Measurements from ENCODE around the gene NR1H4.
"Not testable (repeated sequence)": the region's sequence is repeated elsewhere in the genome, so short reads cannot be mapped to it uniquely, and the experiment has no call there.

The NR1H4 gene

GRCh38 chr12:100473050-100473715, 483 bp upstream of the NR1H4 start:
- no peak for DNase-seq (ENCODE audit: low spot score)

DNA sequence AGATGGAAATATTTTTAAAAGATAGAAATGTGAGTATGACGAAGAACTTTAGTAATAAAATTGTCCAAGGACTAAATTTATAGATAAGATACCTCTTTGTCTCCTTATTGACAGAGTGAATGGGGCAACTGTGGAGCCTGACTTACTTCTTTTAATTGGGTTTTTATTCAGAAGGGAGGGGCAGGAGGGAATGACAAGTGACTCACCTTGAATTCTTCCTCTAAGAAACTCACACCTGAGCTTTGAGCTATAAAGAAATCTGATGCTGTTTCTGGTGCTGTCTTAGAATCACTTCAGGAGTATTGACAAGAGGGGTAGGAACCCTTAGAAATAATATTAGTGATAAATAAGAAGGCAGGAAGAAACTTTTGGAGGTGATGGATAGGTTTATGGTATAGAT, 951 bp downstream of the NR1H4 start:
- no peak for DNase-seq (ENCODE audit: low spot score)

GRCh38 chr12:100476013-100476751, 2.5 kb downstream of the NR1H4 start:
- no peak for DNase-seq (ENCODE audit: low spot score)

DNA sequence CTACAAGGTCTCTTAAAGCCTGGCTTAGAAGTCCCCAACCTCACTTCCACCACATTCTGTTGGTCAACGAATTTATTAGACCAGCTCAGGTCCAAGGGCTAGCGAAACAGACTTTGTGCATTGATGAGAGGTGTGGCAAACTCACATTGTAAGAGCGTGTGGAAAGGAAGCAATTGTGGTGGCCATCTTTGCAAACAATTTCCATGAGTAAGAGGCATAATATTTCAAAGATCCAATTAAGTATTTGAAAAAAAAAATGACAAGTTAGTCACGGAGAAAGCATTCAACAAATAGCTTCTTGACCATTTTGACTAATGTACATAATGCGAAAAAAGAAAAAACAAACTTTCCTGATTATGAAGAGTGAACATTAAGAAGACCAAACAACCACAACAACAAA, 7.4 kb downstream of the NR1H4 start:
- no peak for DNase-seq (ENCODE audit: low spot score)

DNA sequence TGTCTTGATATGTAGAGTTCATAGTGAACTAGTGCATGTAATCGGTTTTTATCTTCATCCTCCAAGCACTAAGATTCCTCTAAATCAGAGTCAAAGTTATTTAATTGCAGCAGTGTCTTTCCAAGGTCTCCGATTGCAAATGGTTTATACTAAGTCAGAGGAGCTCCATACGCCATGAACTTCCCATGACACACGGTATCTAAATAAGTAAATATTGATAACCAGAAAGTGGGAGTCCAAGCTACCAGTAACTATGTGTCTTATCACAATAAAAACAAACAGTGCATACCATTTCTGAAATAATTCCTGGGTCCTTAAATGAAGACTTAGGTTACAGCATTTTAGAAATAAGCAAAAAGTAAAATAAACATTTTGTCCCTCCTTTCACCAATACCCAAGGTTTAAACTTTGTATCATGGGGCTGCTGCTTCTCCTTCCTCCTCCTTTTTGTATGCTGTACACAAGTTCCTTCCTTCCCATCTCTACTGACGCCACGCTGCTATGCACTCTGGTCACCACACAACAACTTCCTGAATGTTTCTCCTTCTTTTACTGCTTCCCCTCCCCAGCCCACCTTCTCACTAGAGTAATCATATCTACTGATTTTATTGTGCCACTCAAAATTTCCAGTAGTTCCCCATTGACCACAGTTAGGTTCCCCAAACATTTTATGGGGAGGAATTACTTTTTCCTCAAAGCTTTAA, 10.7 kb downstream of the NR1H4 start:
- DNase-seq (ENCODE audit: low spot score): no peak

- DNase-seq (ENCODE audit: low spot score): no peak
Observed at GRCh38 chr12:100484891-100485471, 11.3 kb downstream of the NR1H4 start.

GRCh38 chr12:100485983-100486382, 12.3 kb downstream of the NR1H4 start:
- DNase-seq (ENCODE audit: low spot score): no peak

GRCh38 chr12:100489251-100489820, 15.7 kb downstream of the NR1H4 start:
- no peak for DNase-seq (ENCODE audit: low spot score)

DNA sequence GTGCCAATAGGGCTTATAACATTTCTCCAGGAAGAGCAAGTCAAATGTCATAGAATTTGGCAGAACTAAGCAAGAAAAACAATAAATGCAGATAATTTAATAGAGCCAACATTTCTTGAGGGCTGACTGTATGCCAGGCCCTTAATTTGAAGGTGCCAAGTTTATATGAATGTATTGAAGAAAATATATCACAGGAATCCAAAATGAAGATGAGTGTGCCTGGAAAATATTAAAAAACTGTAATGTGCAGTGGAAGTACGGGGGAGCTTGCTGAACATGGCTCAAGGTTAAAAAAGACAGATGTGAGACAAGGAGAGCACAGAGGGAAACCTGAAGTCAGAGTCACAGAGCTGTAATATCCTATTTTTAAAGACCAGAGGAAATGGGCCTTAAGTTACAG, 16.4 kb downstream of the NR1H4 start:
- DNase-seq (ENCODE audit: low spot score): no peak

- DNase-seq (ENCODE audit: low spot score): no peak
Observed at GRCh38 chr12:100491104-100491503, 17.4 kb downstream of the NR1H4 start.

- no peak for DNase-seq (ENCODE audit: low spot score)
Observed at GRCh38 chr12:100493396-100494012, 19.8 kb downstream of the NR1H4 start.

DNA sequence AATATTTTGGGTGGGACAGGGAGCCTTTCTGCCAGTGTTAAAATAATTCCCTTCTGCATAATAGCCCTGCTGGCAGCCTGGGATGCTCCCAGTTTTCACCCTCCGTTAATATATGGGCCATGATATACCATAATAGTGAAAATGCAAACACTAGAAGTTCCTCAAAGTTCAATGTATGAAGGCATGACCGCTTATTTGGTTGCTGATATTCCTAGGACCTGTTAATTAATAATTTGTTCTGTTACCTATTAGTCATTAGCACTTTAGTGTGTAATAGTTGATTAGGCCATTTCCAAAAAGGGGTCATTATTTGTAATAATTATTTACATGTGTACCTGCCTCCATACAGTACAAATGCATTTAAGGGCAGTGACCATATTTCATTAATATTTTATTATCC, 20.4 kb downstream of the NR1H4 start:
- DNase-seq (ENCODE audit: low spot score): no peak

GRCh38 chr12:100494538-100494937, 20.9 kb downstream of the NR1H4 start:
- DNase-seq (ENCODE audit: low spot score): no peak

DNA sequence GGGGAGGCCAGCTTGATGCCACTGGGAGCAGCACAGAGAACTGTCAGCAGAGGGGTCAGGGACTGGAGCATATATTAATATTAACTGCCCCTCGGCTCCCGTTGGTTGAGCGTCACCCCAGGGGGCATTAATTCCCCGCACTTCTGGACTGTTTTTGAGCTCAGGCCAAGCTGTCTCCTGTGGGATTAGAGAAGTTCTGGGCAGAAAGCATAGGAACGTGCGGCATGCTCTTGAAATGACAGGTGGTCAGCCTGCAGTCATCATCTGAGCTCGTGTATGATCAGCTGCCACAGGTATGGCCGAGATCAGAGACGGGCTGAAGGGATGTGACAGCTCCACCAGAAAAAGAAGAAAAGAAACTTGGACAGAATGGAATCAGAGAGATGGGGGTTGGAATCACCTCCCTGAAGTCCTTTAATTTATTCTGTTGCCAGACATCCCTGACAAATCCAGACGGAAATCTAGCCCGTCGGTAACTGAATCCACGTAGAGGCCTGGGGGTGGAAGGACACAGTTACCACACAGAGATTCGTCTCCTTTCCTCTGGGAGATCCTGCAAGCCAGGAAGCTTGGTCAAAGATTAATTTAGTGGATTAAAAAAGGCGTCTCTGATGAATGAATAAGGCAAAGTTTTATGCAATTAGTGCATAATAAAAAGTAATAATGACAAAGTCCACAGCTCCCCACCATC, 23.6 kb downstream of the NR1H4 start:
- no peak for DNase-seq (ENCODE audit: low spot score)

DNA sequence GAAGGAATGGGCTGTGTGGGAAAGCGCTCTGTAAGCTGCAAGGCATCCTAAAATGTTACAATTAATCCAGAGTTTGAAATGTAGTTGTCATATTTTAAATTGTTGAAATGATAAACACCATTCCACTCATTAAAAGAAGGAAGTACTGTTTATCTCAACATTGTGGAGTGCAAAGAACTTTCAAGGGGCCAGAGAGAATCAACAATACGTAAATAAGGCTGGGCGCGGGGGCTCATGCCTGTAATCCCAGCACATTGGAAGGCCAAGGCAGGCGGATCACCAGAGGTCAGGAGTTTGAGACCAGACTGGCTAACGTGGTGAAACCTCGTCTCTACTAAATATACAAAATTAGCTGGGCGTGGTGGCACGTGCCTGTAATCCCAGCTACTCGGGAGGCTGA, 24.5 kb downstream of the NR1H4 start:
- no peak for DNase-seq (ENCODE audit: low spot score)

- DNase-seq (ENCODE audit: low spot score): no peak
Observed at GRCh38 chr12:100499416-100499815, 25.8 kb downstream of the NR1H4 start.

GRCh38 chr12:100502718-100503117, 29.1 kb downstream of the NR1H4 start:
- DNase-seq (ENCODE audit: low spot score): not testable (repeated sequence)

DNA sequence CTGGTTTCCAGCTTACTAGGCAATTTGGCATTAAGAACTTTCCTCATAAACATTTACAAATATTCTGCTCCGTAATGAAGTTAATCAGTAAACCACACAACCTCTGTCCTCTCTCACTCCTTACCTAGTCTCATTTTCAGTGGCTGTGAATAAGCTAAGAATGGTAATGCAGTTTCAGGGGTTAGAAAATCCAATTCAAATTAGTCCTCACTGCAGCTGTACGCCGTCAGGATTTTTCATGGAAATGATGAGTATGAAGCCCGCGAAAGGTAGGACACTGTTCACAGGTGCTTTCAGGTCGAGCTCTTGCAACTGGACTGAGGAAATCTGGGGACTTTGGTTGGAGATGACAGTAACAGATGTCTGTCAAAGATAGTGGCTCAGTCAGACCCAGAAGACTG, 29.6 kb downstream of the NR1H4 start:
- DNase-seq (ENCODE audit: low spot score): no peak

DNA sequence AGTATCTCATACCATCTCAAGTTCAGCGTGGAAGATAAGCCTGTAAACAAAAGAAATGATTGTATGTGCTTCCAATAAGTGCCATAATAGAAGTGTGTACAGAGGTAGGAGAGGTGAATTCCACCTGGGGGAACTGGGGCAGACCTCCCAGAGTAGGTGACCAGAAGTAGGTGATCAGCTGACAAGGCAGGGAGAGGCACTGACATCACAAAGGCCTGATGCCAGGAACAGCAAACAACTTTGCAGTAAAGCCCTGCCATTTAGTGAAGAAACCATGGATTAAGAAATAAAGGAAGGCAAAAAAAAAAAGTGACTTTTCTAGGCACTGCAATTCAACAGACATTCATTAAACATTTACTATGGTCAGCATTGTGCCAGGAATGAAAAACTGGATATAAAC, 31.1 kb downstream of the NR1H4 start:
- DNase-seq (ENCODE audit: low spot score): no peak

DNA sequence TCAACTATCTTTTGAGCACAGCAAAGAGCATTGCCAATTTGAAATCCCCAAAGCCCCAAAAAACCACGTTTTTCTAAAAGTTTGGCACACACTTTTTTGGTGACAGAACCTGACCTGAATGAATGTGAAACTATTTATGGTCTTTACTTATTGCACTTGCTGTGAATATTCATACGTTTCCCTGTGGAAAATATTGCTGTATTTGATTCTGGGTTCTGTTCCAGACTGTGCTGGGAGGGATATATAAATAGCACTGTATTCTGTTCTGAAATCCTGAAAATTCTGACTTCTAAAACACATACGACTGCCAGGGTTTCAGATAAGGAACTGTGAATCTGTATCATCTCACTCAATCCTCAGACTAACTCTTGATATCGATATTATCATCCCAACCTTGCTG, 35.1 kb downstream of the NR1H4 start:
- DNase-seq (ENCODE audit: low spot score): no peak

DNA sequence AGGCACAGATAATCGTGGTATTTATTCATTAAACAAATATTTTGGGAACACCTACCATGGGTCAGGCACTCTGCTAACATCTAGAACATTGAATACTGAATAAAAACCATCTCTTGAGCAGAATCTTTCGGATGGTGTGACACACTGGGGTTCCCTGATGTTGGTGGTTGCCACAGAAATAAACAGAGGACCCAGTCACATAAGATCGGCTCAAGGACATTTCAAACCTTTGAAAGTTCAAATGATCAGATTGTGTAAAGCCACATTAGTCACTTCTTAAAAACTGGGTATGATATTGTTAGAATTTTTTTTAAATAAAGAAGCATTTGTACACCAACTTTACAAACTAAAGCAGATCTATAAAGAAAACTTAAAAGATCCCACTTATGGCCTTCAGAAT, 39.0 kb downstream of the NR1H4 start:
- DNase-seq (ENCODE audit: low spot score): no peak
